HG03520 (cell line): ENCODE results near the gene ANKRD7.

ENCODE experiments used
- ATAC-seq: cut with Tn5 transposase; IDR thresholded peaks from one replicate; pipeline ENCODE4 v1.9.1; 2021; ENCODE audit warnings: mild to moderate bottlenecking, moderate library complexity; ENCODE audit not compliant: unreplicated experiment

The ANKRD7 gene

DNA sequence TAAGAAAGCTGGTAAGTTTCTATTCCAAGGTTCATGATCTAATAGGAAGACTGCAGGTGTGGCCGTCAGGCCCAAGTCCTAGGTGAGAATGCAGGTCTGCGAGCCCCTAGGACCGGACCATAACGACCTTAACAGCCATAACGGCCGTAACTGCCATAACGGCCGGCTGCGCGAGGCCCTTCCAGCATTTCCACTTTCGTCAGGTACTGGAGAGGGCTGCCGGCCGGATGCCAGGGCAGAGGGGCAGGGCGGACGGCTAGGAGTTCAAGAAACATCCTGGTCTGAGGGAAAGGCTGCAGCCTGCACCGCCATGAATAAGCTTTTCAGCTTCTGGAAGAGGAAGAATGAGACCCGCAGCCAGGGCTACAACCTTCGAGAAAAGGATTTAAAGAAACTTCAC, at the start of gene ANKRD7:
ANKRD7 (plus strand) TSS at position 184 of the 400 bp plus-strand sequence; CDS start at position 311, 127 bp downstream.
- no peak for ATAC-seq

DNA sequence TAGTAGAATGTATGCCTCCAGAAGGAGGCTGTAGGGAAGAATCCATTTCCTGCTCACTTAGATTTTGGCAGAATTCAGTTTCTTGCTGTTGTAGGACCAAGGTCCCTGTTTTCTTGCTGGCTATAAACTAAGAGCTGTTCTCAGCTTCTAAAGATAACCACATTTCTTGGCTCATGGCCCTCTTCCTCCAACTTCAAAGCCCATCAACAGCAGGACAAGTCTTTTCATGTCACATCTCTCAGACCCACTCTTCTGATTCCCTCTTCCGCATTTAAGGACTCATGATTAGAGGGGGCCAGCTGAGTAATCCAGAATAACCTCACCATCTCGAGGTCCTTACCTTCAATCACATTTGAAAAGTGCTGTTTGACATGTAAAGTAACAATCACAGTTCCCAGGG, 48.8 kb upstream of the ANKRD7 start:
- no peak for ATAC-seq

DNA sequence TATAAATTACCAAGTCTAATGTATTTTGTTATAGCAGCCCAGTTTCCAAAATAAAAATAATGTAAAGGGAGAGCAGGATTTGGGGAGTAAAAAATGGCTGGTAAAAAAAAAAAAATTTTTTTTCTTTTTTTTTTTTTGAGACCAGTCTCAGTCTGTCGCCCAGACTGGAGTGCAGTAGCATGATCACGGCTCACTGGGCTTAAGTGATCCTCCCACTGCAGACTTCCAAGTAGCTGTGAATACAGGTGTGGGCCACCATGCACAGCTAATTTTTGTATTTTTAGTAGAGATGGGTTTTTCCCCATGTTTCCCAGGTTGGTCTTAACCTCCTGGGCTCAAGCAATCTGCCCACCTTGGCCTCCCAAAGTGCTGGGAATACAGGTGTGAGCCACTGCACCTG, 45.3 kb upstream of the ANKRD7 start:
- ATAC-seq = no peak

DNA sequence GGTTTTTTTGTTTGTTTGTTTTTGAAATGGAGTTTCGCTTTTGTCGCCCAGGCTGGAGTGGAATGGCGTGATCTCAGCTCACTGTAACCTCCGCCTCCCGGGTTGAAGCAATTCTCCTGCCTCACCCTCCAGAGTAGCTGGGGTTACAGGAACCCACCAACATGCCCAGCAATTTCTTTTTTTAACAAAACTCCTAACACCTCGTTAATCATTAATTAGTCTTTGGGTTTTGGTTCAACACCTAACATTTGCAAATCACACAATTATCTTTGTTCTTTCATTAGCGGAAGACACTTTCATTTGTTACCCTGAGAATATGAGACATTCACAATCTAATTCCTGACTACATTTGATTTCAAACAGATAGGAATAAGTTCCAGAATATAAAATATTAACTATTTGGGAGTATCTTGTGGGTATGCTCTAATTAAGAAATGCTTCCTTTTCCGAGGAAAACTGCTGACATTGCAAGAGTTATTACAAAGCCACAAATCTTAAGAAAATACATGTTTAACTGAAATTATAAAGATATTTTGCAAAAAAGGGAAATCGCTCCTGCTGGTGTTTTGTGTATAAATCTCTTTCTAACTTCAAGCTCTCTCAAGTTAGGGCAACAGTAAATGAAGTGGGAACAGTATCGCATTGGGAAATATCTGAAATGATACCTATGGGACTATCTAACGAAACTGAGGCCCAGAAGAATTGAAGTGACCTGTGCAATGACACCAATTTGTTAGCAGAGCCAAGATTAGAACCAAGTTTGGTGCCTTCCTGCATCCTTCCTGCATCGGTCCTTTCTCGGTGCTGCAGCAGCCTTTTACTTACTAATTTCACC, 41.7 kb upstream of the ANKRD7 start:
- no peak for ATAC-seq

DNA sequence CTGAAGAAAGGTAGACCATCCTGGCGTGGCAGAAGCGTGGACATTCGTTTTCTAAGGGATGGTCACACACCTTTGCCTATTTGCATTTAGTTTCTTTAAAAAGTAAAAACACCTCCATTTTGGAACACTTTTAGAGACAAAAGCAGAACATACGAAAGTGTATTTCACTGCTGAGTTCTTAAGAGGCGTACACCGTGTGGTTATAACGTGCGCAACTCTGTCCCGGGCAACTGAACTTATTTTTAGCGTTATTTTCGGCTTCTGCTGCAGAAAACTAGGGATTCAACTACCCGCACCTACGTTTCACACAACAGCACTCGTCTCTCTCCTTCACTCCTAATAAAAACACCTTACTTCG, 41.1 kb upstream of the ANKRD7 start:
- ATAC-seq = peak; percentile 0

DNA sequence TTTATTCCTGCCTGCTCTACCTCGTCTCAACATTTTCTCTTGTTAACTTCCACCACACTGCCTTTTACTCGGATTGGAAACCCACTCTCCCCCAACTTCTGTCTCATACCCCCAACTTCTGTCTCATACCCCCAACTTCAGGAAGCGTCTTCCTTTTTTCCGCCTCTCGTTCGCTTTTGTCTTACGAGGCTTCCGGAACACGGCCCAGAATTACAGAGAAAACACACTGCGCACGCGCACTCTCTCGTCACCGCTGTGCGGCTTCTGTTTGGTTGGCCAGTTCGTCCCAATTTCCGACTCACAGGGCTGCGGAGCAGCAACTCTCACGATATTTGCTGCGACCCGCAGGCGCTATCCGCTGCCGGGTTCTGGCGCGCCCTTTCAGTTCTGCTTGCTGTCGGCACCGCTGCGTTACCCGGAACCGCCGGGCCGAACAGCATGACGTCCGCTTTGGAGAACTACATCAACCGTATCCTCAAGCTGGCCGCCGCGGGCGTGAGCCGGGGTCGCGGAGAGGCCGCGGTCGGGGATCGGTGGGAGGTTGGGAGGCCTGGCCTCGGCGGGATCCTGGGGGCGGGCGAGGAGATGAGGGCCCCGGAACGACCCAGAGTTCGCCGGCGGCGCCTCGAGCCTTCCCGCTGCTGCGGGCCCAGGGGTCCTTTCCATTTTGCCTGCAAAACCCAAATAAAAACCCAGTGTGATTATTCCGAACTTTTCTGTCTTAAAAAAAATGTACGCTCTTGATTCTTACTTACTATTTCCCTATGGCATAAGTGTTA, 40.5 kb upstream of the ANKRD7 start, which contains the start of gene LSM8:
LSM8 (plus strand) TSS at position 379 of the 779 bp plus-strand sequence; CDS start at position 439, 60 bp downstream.
- ATAC-seq = peak; percentile 99

- ATAC-seq = no peak
These were observed 40.0 kb upstream of the ANKRD7 start for GRCh38 chr7:118184565-118184940.

GRCh38 chr7:118185163-118185860, 39.2 kb upstream of the ANKRD7 start:
- no peak for ATAC-seq

DNA sequence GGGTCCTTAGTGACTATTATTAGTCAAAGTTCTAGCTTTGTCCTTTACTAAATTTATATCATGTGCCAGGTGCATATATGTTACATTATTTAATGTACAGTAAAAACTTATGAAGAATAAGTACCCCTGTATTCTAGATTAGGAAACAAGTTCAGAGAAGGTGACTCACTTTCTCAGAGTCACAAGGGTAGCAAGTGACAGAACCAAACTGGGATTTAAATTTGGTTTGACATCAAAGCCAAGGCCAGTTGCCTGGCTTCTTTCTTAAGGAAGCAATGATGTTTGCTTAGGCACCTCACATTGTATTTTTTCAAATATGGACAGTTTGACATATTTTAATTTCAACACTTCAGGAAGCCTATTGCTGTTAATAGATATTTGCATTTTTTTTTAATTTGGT, 38.0 kb upstream of the ANKRD7 start:
- ATAC-seq = no peak

- no peak for ATAC-seq
These were observed 29.9 kb upstream of the ANKRD7 start for GRCh38 chr7:118194571-118194970.

GRCh38 chr7:118195837-118196474, 28.5 kb upstream of the ANKRD7 start:
- ATAC-seq = peak; percentile 82

DNA sequence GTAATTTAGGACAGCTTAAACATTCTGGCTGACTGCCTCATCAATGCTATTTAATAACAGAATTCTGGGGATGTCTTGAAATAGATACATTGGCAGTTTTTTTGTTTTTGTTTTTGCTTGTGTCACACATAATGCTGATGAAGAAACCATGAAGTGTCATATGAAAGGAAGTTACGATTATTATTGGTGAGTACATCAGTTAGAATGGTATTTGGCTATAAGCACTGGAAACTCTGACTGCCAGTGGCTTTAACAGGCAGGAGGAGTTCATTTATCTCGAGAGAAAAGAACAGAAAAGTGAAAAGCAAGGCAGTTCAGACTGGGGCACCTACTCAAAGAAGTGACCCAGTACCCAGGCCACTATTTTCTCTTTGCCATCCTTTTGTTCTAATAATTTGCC, 22.4 kb upstream of the ANKRD7 start:
- ATAC-seq = no peak

DNA sequence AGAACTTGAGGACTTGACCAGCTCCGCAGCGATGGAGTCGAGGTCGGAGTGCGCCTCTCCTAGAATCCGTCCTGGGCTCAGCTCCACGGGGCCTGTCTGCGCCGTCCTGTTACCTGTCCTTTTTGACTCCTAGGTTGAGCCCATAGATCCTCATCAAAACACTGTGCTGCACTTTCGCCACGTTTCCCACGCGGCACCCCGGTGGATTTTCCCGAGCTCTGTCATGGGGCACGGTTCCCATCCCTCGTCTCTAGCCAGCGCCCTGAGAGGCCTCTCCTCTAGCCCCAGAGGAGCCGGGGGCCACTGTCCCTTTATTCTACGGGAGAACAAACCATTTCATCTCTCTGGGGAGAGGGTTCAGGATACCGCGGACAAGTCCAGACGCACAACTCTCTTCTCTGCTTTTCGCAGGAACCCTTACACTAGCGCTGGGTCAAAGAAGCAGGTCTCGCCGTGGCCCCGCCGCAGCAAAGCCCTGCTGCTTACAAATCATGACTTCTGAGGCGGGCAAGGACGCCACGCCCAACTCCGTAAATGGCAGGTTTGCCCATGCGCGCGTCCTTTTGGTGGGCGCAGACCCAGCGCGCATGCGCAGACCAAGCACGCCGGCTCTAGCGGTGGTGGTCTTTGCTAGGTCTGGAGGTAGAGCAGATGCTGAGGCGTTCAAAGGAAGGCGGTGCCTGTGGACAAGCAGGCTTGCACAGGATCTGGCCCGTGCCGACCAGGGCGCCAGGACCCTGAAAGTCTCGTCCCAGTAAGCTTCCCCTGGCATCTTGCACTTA, 10.3 kb upstream of the ANKRD7 start:
- peak; percentile 97 for ATAC-seq

DNA sequence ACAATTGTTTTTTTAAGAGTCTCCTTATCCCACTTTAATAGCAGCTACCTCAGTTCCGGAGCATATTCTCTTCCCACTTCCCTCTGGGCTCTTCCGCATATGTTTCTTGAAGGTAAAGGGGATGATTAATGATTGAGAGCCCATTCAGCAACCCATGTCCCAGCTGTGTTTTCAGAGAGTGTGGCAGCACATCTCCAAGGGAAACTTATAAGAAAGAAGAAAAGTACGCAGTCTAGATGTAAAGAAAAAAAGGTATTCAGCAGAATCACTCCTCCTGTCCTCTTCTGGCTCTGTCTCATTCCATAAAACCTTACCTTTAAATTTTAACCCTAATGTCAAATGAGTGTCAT, 9.7 kb upstream of the ANKRD7 start:
- ATAC-seq = peak; percentile 17

DNA sequence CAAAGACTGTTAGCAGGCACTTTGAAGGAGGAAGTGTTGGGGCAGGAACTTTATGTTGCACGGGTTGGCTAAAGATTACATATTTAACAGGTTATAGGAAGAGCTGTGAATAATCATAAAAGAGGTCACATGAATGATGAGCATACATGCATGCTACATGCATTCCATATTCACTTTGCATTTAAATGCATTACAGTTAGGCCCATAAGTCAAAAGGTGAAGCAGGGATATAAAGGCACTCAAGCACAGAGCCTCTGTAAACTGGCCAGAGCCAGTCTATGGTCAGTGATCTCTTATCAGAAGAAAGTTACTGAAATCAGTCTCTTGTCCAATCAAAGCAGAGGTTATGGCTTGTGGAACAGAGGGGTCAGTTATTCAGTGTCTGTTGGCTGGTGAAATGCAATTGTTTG, 7.3 kb upstream of the ANKRD7 start:
- no peak for ATAC-seq

- no peak for ATAC-seq
These were observed 5.9 kb upstream of the ANKRD7 start for GRCh38 chr7:118218413-118219156.

GRCh38 chr7:118219157-118219512, 5.4 kb upstream of the ANKRD7 start:
- ATAC-seq = no peak

- ATAC-seq = no peak
These were observed 3.9 kb upstream of the ANKRD7 start for GRCh38 chr7:118220583-118220982.

DNA sequence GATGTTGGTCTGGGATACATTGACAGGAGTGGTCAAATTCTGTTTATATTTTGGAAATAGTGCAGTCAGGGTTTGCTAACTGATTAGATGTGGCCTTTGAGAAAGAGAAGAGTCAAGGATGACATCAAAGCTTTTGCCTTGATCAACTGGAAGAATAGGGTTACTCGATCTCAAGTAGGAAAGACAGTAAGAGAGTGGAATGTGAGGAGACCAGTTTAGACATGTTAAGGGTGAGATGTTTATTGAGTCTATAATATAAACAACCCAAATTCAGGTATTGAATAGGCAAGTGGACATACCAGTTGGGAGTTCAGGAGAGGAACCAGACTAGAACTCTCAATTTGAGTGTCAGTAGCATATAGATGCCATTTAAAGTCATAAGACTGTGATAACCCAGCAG, 1.9 kb upstream of the ANKRD7 start:
- no peak for ATAC-seq

DNA sequence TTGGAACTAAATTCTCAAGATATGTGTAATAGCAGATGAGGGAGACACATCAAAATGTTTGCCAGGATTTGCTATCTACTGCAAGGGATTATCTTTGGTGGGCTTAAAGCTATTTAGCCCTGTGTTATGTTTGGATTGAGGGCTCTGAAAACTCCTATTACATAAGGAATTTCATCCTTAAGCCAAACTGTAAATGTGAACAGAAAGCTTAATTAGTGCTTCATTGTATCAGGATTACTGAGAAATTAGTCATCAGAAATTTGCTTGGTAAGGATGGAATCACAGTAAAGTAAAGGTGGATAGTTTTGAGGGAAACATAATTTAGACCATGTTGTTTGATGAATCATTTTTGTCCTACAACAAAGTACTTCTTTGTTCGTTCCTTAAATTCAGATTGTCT, 8.3 kb downstream of the ANKRD7 start:
- ATAC-seq = no peak
